Stimulated activated CD4-positive, alpha-beta T cell treated with anti-CD3 and anti-CD28 coated beads, TNF-alpha, amount 100 ng/mL, for 4 hours (primary cell): Measurements from ENCODE around the gene LARGE1.

ENCODE experiments used
- DNase-seq, 3 experiments: peaks; one replicate each; pipeline ENCODE4 v3.0.0-alpha.2; 2020; ENCODE audit warnings: low read depth in 3 of 3

The LARGE1 gene

DNA sequence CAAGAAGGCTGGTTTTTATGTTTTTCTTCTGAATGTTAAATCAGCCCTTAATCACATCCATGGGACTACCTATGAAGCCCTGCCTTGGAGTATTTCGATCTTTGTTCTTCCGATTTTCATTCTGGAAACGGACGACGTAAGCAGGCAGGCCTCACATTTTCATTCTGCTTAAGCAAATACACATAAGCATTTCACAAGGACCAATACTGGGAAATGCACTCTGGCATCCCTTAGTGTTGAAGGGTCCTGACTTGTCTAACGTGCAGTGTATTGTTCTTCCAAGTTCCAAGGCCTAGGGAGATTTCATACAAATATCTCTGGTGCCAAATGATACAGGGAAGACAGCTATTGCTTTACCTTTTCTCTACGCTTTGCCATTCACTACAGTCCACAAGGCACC lies 143.8 kb downstream of the LARGE1 start:
- DNase-seq, result no peak

DNA sequence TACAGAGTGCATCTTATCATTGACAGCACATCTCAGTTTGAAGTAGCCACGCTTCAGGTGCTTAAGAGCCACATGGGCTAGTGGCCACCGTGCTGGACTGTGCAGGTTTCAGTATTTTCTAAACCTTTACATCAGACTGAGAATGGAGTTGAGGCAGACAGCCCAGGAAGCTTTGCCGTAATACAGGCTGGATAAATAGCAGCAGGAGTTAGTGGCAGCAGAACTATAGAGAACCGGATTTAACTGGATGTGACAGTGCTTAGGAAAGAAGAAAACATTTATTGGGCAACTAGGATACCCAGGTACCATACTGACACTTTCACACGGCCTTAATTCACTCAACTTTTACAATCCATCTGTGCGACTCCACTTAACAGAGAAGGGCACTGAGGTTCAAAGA lies 145.5 kb downstream of the LARGE1 start:
- no peak for DNase-seq

DNA sequence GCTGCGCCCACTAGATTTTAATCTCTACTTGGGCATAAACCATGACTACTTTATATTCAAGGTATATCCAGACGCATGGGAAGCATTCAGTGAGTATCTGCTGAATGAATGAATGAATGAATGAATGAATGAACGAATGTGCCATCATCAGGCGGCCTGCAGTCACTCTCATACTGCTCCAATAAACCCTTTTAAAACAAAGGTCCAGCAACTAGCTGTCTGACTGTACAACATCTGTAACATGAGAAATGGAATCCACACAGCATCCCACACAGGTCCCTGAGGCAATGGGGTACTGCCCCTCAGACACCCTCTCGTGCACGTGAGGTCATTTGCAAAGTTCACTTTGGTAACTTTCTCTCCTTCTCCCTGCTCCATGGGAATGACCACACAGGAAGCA lies 147.5 kb downstream of the LARGE1 start:
- no peak for DNase-seq

DNA sequence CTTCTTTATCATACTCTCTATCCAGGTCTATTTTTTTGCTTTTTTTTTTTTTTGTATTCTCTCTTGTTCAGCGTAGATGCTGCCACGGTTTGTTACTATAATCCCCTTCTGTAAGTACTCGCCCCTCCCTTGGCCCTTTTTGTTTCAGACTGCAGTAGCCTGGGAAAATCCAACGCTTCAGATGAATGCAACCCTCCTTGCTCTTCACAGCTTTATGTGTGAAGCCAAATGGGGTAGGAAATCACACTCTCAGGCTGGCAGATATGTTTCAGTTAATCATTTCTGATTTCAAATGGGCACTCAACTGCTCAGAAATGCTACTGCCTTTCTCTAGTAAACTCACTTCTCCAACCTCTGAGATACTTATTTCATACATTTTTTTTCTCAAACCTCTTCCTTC lies 149.1 kb downstream of the LARGE1 start:
- no peak for DNase-seq

DNA sequence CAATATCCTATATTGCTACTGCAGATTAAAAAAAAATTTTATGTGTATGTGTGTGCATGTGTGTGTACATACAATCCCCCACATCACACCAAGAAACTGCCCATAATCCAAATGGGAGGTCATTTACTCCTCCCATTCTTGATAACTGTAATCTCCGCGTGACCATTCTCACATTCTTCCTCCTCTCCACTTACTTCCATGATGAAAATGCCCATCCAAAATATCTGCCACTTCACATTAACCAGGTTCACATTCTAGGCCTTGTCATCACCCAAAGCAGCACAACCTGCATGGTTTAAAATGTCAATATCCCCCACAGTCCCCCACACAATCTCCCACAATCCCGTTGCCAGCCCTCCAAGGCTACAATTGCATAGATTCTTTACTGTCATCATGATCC lies 149.6 kb downstream of the LARGE1 start:
- no peak for DNase-seq

DNA sequence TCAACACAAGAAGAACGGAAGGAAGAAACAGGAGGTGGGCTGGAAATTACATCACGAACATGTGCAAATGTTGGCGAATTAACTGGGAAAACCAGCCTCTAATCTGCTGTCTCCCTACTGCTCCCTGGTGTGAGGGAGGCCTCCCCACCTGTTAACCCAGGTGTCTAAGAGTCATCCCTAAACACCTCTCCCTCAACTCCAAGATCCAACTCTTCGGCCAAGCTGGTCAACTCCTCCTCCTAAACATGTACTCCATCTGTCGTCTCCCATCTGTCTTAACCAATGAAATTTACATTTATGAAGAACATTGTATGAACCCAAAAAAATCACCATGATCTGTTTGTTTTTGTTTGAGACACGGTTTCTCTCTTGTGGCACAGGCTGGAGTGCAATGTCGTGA lies 154.2 kb downstream of the LARGE1 start:
- DNase-seq, result no peak

DNA sequence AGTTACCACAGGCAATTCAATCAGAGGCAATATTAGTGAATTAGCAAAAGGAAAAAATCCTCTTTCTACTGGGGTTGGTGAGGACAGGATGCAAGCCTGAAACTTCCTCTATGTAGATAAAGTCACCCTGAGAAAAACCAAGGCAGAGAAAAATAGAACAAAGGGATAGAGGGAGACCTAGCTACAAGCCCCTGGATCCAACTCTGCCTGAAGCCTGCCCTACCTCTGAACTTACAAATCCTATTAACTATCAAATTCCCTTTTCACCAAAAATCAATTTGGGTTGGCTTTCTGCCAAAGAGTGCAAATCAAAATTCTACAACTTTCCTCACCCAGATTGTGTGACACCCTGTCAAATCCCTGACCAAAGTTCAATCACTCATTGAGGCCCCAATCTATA lies 161.3 kb downstream of the LARGE1 start:
- DNase-seq, result no peak

DNA sequence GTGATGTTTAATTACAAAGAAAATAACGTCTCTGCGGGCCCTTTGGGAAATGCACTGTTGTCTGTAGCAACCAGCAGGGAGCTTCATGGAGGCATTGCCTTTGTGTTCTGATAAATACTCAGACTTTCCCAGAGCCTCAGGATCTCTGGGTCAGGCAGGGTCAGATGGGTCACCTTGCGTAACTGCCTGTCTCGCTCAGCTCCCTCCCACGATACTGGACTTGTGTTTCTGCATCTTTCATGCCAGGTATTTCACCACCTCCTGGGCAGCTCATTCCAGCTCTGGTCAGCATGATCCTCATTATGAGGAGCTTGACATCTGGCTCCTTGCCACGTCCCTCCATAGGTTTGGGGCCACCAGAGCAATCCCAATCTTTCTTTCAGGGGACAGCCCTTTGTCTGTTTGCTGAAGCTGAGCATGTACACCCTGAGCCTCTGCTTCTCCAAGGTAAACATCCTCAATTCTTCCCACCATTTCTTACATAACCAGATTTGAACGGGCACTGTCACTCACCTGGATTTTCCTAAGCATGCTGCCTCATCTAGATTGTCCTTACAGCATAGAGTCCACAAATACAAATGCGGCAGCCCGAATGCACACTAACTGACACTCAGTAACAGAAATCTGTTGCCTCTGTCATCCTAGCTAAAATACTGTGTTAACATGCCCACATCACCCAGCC lies 162.3 kb downstream of the LARGE1 start:
- no peak for DNase-seq

DNA sequence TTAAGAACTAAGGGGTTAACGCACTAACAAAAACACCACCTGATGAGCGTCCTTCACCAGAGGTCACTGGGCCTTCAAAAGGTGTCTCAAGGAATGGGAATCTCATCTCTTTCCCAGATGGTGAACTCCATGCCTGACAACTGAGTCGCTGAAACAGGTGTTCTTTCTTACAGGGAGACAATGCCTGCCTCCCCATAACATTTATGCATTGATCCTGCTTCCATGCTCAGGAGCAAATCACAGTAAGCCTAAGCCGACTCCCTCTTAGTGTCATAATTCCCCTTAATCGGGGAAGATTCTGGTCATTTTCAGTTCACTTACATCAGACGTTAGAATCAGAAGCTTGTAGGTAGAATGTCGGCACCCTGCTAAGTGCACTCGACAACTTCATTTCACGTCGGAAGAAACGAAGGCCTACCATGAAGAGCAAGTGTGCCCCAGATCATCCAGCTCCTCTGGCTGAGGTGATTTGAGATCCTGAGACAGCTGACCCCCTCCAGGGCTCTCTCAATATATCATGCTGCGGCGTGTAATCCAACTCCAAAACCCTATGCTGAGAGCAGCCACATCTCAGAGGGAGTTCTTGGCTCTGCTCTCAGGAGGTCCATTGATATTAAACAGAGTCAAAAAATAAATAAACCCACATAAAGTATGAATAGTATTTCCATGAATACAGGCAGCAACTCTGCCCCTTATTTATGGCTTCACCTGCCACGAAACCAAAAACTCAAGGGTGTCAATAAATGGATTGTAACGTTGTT lies 163.1 kb downstream of the LARGE1 start:
- DNase-seq, result no peak

DNA sequence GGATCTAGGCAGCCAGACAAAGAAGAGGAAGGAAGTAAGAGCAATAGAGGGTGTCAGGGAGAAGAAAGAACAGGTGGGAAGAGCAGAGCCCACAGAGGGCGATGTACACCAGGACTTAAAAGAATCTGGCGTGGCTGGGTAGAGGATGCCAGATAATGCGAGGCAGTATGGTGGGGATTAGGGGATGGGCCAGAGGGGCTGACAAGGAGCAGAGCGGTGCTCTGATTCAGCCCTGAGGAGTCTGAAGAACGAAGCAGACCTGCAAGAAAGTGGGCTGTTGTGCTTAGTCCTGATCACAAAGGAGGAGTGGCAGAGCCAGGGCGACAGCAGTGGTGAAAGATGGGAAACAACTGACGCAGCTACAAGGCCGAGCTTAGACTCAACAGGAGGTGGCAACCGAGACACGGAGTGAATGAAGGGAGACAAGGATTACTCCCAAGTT lies 163.7 kb downstream of the LARGE1 start:
- DNase-seq, result no peak

DNA sequence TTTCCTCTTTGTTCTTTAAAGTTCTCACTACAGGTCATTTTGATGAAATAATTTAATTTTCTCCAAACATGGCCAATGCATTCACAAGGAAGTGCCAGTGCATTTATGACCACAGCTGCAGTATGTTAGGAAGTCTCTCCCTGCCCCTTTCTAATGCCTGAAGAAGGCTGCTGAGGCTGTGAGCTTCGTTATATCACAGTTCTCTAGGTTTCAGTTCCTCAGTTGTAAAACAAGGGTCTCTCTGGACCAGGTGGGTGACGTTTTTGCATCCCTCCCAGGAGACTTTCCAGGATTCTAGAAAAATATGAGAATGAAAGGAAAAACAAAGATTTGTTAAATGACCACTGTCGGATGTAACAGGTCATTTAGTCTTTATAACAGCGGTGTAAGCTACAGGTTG lies 171.6 kb downstream of the LARGE1 start:
- DNase-seq, result no peak

DNA sequence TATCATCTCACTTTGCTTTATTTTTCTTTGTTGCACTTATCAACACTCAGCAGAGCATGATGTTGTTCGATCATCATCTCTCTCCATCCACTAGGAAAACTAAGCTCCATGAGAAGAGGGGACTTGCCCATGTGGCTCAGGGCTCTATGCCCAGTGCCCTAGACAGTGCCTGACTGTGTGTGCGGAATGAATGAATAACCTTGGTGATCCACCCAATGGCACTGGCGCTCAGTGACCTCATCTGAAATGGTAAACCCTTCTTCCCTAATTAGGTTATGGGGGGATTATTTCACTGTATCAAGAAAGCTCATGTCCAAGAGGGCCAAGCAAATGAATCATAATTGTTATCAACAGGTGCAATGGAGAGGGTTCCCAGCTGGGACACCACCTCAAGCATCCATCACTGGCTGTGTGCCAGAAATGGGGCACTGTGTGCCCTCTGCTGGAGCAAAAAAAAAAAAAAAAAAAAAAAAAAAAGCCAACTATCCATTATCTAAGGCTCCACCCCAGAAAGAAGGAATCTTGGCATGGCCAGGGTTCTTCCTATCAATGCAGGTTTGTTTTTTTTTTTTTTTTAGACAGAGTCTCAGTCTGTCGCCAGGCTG lies 172.6 kb downstream of the LARGE1 start:
- DNase-seq, result no peak

DNA sequence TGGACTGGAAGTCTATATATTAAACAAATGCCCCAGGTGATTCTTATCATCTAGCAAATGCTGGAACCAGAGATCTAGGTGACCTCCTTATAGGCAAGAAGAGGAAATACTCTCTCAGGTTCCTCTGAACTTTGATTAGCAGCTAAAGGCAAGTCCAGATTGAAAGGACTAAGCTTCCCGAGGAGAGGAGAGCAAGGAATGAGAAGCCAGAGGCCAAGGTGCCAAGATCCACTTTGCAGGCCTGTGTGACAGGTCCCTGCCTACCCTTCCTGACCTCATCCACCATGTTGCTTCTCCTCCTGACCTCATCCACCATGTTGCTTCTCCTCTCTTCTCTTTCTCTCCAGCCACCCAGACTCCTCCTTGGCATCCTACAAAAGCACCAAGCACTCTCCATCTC lies 173.2 kb downstream of the LARGE1 start:
- DNase-seq, result no peak

DNA sequence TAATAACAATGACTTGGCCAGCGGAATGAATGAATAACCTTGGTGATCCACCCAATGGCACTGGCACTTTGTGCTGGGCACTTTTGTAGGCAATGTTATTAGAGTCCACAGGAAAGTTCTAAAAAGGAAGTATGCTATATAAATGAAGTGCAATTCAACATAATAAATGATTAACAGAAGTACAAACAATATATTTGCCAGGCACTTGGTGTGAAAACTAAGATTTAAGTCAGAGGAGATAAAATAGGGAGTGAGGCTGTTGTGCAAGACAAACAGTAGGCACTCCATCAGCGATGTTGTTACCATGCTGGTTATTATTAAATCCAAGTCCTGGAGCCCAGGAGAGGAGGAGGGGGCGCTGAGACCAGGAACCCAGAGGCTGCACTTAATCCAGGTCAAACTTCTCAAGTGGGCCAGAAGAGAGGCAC lies 173.8 kb downstream of the LARGE1 start:
- DNase-seq, result no peak

DNA sequence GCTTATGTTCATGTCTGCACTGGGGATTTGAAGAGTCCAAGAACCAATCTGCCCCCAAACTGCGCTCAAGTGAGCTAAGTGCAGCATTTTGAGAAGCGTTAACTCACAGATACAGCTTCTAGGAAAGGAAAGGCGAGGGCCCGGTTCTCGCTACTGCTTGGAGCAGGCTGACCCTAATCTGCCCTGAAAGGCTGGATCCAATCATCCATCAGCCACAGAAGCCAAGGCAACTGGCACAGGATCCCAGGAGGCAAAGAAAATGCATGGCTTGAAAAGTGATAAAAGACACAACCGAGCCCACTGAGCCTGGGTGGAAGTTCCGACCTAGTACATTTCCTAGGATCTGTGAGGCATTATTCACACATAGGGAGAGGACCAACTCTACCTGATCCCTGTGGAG lies 174.8 kb downstream of the LARGE1 start:
- DNase-seq, result no peak

DNA sequence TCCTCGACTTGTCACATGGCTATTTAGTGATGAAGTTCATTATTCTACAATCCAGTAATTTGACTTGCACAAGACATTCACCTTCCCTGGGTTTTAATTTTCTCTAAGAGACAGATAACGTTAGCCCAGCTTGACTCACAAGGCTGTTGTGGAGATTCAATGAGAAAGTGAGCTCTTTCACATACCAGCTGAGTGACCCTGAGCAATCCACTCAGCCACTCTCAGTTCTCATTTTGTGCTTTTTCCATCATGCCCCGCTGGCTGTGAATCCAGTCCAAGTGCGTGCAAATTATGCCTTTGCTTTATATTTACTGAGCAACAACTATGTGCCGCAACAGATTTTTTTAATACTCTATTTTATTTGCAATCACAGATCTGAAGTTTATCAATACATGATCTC lies 176.5 kb downstream of the LARGE1 start:
- no peak for DNase-seq

DNA sequence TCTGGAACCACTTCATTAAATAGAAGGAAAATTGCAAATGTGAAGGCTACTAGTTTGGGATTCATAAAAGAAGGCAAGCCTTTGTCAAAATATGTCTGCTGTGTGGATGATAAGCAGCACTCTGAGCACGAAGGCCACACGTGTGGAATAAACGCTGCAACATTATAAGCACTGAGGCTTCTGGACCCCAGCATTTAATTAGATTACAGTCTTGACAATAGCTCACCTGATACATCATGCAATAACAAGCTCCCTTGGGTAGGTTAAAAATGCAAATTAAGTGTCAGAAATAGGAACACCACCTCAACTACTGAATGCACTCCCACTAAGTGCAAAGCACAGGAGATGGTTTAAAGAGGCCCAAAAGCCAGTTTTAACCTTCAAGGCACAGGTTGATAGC lies 179.3 kb downstream of the LARGE1 start:
- no peak for DNase-seq

DNA sequence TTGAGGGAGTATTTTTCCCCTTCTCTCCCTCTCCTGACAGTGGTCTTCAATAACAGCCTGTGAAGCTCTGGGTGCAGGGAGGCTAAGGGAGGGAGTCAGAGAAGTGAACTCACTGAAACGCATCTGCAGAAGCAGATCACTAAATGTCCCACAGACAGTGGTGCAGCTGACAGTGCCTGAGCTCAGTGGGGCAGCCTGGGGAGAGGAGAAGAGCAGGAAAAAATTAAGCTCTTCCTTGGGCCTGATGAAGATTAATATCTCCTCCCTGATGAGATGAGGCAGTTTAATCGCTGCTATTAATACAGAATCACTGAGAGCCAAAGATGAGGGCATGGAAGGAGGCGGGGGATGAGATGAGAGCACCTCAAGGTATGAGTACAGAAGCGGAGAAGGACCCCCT lies 180.8 kb downstream of the LARGE1 start:
- no peak for DNase-seq

DNA sequence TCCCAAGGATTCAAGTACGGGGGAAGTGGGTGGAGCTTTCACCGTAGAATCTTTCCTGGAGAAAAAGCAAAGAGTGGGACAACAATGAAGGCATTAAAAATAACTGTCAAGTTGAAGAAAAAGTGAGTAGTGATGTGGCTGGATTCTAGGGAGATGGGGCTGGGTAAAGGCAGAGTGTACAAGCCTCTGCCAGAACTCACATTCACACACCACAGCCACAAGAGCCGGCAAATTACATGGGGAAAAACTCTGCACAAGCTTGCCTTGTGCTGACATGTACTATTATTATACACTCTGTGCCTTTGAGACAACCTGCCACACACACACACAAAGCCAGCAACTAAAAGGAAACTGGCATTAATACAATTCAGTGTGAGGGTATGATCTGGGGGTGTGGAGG lies 182.6 kb downstream of the LARGE1 start:
- DNase-seq, result no peak

DNA sequence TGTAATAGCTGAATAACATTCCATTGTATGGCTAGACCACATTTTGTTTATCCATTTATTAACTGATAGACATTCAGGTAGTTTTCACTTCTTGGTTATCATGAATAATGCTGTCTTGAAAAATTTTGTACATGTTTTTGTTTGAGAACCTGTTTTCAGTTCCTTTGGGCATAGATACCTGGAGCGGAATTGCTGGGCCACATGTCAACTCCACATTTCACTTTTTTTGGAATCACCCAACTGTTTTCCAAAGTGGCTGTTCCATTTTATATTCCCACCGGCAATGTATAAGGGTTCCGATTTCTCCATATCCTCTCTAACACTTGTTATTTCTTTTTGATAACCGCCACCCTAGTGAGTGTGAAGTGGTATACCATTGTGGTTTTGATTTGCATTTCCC lies 184.3 kb downstream of the LARGE1 start:
- no peak for DNase-seq

DNA sequence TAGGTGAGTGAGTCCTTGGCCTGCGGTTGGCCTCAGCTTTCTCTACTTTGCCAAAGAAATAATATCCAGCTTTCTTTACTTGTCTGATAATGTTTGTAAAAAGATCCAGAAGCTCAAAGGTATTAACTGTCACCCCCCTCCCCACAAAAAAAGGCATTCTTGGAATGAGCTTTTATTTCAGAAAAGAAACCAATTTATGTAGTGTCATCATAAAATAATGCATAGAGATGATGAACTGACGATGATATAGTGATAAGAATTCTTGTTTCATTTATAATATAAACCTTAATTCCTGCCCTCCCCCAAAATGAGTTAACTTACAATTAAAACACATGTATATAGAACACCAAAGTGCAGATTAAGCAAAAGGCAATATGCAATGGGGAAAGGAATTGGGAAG lies 191.4 kb downstream of the LARGE1 start:
- no peak for DNase-seq

DNA sequence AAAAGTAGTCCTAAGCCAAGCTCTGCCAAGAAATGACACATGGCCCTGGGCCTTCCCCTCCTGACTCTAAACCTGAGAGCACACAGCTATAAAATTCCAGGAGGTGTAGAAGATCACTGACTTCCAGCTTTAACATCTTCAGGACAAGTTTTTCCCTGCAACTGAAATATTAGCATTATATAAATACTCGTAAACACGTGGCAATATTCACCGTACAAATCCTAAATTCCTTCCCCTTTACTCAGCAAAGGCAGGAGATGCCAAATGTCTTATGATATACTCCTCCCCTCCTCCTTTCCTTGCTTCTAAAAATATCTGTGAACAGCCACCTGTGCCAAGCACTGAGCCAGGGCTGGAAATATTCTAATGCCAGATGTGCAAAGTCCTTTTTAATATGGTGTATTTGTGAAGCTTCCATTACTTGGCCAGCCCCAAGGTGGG lies 194.0 kb downstream of the LARGE1 start:
- DNase-seq, result no peak

DNA sequence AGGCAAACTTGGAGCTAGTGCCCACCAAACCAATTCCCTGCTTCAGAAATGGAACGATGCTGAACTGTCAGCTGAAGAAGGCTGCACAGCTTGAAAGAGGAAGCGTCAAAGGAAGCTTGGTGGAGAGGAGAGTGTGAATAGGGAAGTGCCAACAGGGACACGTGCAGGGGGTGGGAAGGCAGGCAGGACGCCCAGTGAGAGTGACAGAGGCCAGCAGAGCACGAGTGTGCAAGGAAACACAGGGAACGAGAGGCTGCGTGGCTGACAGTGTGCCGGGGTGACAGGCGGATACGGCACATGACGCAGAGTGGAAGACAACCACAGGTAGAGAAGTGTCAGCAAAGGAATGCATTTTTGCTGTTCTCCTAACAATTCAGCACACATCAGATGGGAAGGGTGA lies 196.4 kb downstream of the LARGE1 start:
- no peak for DNase-seq
